Tongue (tissue), 2 donors: ENCODE data around the gene PSAT1. TPM values are rescaled to one million over a fixed set of nuclear protein-coding genes. Genes with fewer than 3 reads are reported as not detected.
A peak's percentile ranks its signal among the peaks of the same experiment; 100 is the strongest.

Experiments used
- DNase-seq: peaks from one replicate; pipeline ENCODE4 v3.0.0-alpha.2; 2015
- total RNA-seq: library from RNA; depleted of rRNA; stranded (reverse); fragments of >200 nt; gene quantifications from one replicate; pipeline ENCODE4 v1.2.3, GENCODE V29; 2014

Gene PSAT1
- total RNA-seq, 1 donor from 2014 or later = 17.4 TPM

GRCh38 chr9:78292716-78293497 is 4.0 kb upstream of the PSAT1 start:
- no peak for DNase-seq

- DNase-seq = peak; percentile 84
Observed at GRCh38 chr9:78294290-78295176, 2.4 kb upstream of the PSAT1 start.

- no peak for DNase-seq
Observed at GRCh38 chr9:78295177-78295575, 1.7 kb upstream of the PSAT1 start.

- peak; percentile 66 for DNase-seq
Observed at GRCh38 chr9:78295731-78296130, 1.2 kb upstream of the PSAT1 start.

GRCh38 chr9:78296201-78296892 is 578 bp upstream of the PSAT1 start:
- DNase-seq = peak; percentile 83

- no peak for DNase-seq
Observed at GRCh38 chr9:78297672-78297961, 692 bp downstream of the PSAT1 start.

- DNase-seq = peak; percentile 57
Observed at GRCh38 chr9:78298046-78298765, 1.3 kb downstream of the PSAT1 start.

- no peak for DNase-seq
Observed at GRCh38 chr9:78300209-78300608, 3.3 kb downstream of the PSAT1 start.

- DNase-seq = no peak
Observed at GRCh38 chr9:78301466-78301865, 4.5 kb downstream of the PSAT1 start.

GRCh38 chr9:78303377-78304062 is 6.6 kb downstream of the PSAT1 start:
- no peak for DNase-seq

GRCh38 chr9:78304357-78304756 is 7.4 kb downstream of the PSAT1 start:
- DNase-seq = no peak

- DNase-seq = no peak
Observed at GRCh38 chr9:78306222-78307076, 9.5 kb downstream of the PSAT1 start.

GRCh38 chr9:78307360-78307759 is 10.4 kb downstream of the PSAT1 start:
- DNase-seq = no peak

- no peak for DNase-seq
Observed at GRCh38 chr9:78309066-78309465, 12.1 kb downstream of the PSAT1 start.

GRCh38 chr9:78311075-78311474 is 14.2 kb downstream of the PSAT1 start:
- no peak for DNase-seq

GRCh38 chr9:78311886-78312524 is 15.1 kb downstream of the PSAT1 start:
- DNase-seq = no peak

- DNase-seq = no peak
Observed at GRCh38 chr9:78314550-78314949, 17.6 kb downstream of the PSAT1 start.

- DNase-seq = no peak
Observed at GRCh38 chr9:78314953-78315870, 18.3 kb downstream of the PSAT1 start.
